Chondrocyte (in vitro differentiated cells): ENCODE results near the gene CBX4. TPM values are rescaled to one million over a fixed set of nuclear protein-coding genes. Genes with fewer than 3 reads are reported as not detected.
A peak's percentile ranks its signal among the peaks of the same experiment; 100 is the strongest.

Experiments
- DNase-seq: peaks from one replicate; pipeline ENCODE4 v3.0.0; 2021; ENCODE audit warnings: mixed read lengths, low spot score
- H3K27ac Mint-ChIP-seq: one replicate; pipeline ENCODE4 v1.8.0; 2021; ENCODE audit warnings: mild to moderate bottlenecking, moderate library complexity, mixed read lengths; ENCODE audit not compliant: unreplicated experiment
- H3K27me3 Mint-ChIP-seq: 2 replicates; pipeline ENCODE4 v1.8.0; 2021; ENCODE audit warnings: low read depth, mixed read lengths
- H3K36me3 Mint-ChIP-seq: 2 replicates; pipeline ENCODE4 v1.8.0; 2021; ENCODE audit warnings: low read depth, mixed read lengths
- H3K4me1 Mint-ChIP-seq: 2 replicates; pipeline ENCODE4 v1.8.0; 2021; ENCODE audit warnings: low read depth, mild to moderate bottlenecking, mixed read lengths
- H3K4me3 Mint-ChIP-seq: one replicate; pipeline ENCODE4 v1.8.0; 2021; ENCODE audit warnings: mild to moderate bottlenecking, moderate library complexity, mixed read lengths; ENCODE audit not compliant: unreplicated experiment
- H3K9me3 Mint-ChIP-seq: 2 replicates; pipeline ENCODE4 v1.8.0; 2021; ENCODE audit warnings: low read depth, mixed read lengths
- long read RNA-seq: library from polyadenylated mRNA; stranded (forward); transcript quantifications from one replicate; pipeline ENCODE4 v2.0.0, GENCODE V29; 2021
- total RNA-seq: library from RNA; stranded (reverse); gene quantifications from 3 replicates; pipeline ENCODE4 v1.2.1, GENCODE V29; 2021
- TF ChIP-seq, protein P1 (sequence below): fragments of 200-600 bp; sonication (generic); IDR thresholded peaks from 2 replicates; pipeline ENCODE4 v1.5.0; 2021; ENCODE audit warnings: antibody characterized with exemption, mild to moderate bottlenecking, moderate library complexity

CBX4 gene
- 26.7 to 27.2 TPM (median 26.8 TPM) in 3 replicates for total RNA-seq
- long read RNA-seq, transcript CBX4-201 (5 exons, 2,664 nt), result major isoform, 41 of 60 reads
- long read RNA-seq, partial matches to known transcripts, result 0 of 60 reads
- long read RNA-seq, other reads (novel, unspliced or antisense), result 19 of 60 reads

DNA sequence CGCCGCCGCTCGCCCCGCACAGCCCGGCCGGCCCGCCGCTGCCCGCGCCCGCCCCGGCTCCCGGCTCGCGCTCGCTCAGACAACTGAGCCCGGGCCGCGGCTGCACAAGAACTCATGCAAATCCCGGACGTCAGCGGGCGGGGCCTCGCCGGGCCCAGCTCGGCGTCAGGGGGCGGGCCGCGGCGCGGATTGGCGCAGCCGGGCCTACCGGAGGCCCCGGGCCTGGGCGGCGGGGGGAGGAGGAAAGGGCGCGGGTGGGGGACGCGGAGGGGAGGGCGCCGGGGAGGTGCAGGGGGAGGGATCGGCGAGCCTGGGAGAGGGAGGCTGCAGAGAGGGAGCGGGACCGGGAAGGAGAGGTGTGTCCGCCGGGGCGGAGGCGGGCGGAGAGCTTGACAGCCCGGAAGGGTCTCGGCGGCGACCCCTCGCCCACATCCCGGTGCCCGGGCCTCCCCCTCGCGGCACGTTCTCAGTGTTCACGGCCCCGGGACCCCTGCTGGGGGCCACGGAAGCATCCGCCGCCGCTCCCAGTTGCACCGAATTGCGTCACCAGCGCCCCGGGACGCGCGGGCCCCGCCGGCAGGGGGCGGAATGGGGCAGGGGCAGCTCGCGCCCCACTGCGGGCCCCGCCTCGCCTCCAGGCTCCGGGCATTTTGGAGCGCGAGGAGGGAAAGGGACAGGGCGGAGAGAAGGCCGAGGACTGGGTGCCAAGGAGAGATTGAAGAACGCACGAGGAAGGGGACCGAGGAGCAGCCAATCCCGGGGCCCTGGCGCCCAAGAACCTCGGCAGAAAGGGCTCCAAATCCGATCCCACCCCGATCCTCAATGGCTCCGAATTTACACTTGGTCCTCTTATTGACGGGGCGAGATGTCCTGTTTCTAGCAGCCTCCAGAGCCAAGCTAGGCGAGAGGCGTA, at the start of gene CBX4:
TSS of gene CBX4 (minus strand) at position 85 of the 913 bp plus-strand sequence. CDS start 189 bp downstream, outside the sequence.
- Mint-ChIP-seq H3K27ac (peak within 1 kb of the TSS; percentile 97), H3K4me1 (peaks cover 37% of the 10 kb centered on the region), H3K9me3 (no peaks in the 10 kb centered on the region), H3K4me3 (peak within 1 kb of the TSS; percentile 91), H3K36me3 (peaks cover 7% of the 10 kb centered on the region), H3K27me3 (peaks cover 17% of the 10 kb centered on the region)
- no peak for DNase-seq
- TF ChIP-seq, protein P1, sequence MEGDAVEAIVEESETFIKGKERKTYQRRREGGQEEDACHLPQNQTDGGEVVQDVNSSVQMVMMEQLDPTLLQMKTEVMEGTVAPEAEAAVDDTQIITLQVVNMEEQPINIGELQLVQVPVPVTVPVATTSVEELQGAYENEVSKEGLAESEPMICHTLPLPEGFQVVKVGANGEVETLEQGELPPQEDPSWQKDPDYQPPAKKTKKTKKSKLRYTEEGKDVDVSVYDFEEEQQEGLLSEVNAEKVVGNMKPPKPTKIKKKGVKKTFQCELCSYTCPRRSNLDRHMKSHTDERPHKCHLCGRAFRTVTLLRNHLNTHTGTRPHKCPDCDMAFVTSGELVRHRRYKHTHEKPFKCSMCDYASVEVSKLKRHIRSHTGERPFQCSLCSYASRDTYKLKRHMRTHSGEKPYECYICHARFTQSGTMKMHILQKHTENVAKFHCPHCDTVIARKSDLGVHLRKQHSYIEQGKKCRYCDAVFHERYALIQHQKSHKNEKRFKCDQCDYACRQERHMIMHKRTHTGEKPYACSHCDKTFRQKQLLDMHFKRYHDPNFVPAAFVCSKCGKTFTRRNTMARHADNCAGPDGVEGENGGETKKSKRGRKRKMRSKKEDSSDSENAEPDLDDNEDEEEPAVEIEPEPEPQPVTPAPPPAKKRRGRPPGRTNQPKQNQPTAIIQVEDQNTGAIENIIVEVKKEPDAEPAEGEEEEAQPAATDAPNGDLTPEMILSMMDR, result peak; percentile 85

DNA sequence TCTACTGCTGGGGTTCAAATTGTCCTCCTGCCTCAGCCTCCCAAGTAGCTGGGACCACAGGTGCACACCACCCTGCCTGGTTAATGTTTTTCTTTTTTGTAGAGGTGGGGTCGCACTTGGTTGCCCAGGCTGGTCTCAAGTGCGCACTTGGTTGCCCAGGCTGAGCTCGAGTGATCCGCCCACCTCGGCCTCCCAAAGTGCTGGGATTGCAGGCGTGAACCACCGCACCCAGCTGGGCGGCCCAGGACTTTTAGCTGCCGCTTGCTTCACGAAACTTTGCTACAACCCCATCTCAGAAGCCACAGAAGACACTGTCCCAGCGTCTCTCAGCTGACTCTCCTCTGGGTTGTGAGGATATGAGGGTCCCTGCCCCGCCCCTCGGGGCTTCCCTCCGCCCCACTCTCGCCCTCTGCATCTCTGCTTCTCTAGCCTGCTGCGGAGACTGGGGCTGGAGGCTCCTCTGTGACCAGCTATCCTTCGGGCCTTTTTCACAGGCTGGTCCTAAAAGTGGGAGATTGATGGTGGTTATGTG, 48.8 kb upstream of the CBX4 start:
- TF ChIP-seq, protein P1, result no peak
- Mint-ChIP-seq H3K9me3 (no peaks in the 10 kb centered on the region), H3K4me1 (no peaks in the 10 kb centered on the region), H3K4me3 (no peak overlapping the region), H3K27me3 (peaks cover 57% of the 10 kb centered on the region), H3K36me3 (no peaks in the 10 kb centered on the region), H3K27ac (no peak overlapping the region)
- no peak for DNase-seq

DNA sequence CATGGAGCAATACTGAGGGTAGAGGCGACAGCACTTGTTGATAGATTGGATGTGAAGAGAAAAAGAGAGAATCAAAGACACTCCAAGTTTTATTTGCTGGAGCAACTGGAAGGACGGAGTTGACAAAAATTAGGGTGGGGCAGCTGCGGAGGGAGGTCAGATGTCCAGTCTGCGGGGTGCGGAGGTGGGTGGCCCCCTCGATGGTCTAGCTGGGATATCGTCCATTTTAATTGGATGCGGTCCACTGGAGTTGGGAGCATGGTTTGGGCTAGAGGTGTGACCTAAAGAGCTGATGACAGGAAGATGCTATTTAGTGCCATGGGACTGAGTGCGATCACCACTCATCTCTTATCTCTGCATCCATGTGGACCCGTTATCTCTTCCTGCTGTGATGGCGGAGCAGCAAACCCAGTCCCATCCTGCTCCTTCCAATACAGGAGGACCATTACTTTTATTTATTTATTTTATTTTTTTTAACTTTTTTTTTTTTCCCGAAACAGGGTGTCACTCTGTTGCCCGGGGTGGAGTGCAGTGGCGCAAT, 48.3 kb upstream of the CBX4 start:
- peaks cover 60% of the 10 kb centered on the region for H3K27me3 Mint-ChIP-seq
- no peak overlapping the region for H3K4me3 Mint-ChIP-seq
- no peaks in the 10 kb centered on the region for H3K36me3 Mint-ChIP-seq
- no peak overlapping the region for H3K27ac Mint-ChIP-seq
- H3K9me3 Mint-ChIP-seq, result no peaks in the 10 kb centered on the region
- TF ChIP-seq, protein P1, result no peak
- no peak for DNase-seq
- no peaks in the 10 kb centered on the region for H3K4me1 Mint-ChIP-seq

DNA sequence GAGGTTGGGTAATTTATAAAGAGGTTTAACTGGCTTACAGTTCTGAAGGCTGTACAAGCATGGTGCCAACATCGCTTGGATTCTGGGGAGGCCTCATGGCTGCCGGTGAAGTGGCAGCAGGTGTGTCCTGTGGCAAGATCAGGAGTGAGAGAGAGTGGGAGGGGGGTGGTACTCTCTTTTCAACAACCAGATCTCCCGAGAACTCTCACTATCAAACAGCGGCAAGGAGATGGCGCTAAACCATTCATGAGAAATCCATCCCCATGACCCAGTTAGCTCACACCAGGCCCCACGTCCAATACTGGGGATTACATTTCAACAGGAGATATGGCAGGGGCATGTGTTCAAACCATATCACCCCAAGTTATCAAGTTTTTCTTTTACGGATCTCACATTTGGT, 44.0 kb upstream of the CBX4 start:
- Mint-ChIP-seq H3K4me1 (no peaks in the 10 kb centered on the region), H3K27ac (no peak overlapping the region), H3K9me3 (no peaks in the 10 kb centered on the region), H3K4me3 (no peak overlapping the region), H3K36me3 (no peaks in the 10 kb centered on the region), H3K27me3 (peaks cover 39% of the 10 kb centered on the region)
- TF ChIP-seq, protein P1, result no peak
- no peak for DNase-seq

DNA sequence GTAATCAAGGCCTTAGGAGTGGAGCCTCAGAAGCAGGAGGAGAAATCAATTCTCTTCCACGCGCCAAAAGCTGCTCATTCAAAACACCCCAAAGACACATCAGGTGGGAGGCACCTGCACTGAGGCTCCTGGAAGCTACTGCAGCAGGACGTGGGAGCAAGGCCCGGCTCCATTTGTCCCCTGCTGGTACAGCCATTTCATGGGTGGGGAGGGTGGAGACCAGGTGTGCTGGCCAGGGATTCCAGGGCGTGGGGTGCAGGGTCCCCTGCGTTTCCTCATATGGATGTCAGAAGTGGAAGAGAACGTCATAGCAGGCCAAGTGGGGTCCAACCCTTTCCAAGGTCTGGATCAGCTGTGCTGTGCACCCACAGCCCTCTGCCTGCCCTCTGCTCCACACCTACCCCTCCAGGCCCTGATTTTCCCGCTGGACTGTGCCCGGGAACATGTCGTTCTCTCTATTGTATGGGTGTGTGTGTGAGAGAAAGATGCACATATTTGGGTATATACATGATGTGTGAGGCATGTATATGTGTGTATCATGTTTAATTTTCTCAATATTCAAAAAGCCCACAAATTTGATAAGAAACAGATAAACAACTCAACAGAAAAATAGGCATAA, 39.2 kb upstream of the CBX4 start:
- Mint-ChIP-seq H3K9me3 (peaks cover 4% of the 10 kb centered on the region), H3K4me3 (no peak overlapping the region), H3K27ac (no peak overlapping the region), H3K36me3 (peaks cover 4% of the 10 kb centered on the region), H3K4me1 (no peaks in the 10 kb centered on the region), H3K27me3 (peaks cover 17% of the 10 kb centered on the region)
- TF ChIP-seq, protein P1, result no peak
- DNase-seq, result peak; percentile 62
